IMR-90 (cell line): ENCODE measurements around the gene CSK. TPM values are rescaled to one million over a fixed set of nuclear protein-coding genes. Genes with fewer than 3 reads are reported as not detected.

Experiments
- ATAC-seq: fragments of 200-7000 bp; cut with Tn5 transposase; 2 replicates; pipeline ENCODE4 v1.9.1; 2020; ENCODE audit warnings: low read depth, mild to moderate bottlenecking, moderate library complexity
- BruUV-seq: library from RNA; stranded (reverse); fragments of 400-500 nt; replicated peaks from 2 replicates; lab custom pipeline; 2021; lab: Mats Ljungman, UMichigan
- CTCF ChIA-PET: fragments of 300-600 bp; formaldehyde crosslinking; extraction: SDS; loops from one replicate; lab custom pipeline; 2021; ENCODE audit warnings: antibody characterized with exemption; lab: Yijun Ruan, JAX
- POLR2A ChIA-PET: fragments of 300-600 bp; sonication (Branson Sonifier 250); formaldehyde crosslinking; loops from one replicate; lab custom pipeline; 2022; ENCODE audit warnings: antibody characterized with exemption; ENCODE audit not compliant: unreplicated experiment; lab: Charles Lee
- DNase-seq: peaks from one replicate; pipeline ENCODE4 v3.0.0; 2013
- H2AFZ ChIP-seq: replicated peaks from 2 replicates; pipeline ENCODE3; 2013; ENCODE audit warnings: low read length, mild to moderate bottlenecking; ENCODE audit not compliant: poor library complexity
- H2AK5ac ChIP-seq: 2 replicates; pipeline ENCODE4 v1.6.1; 2013; ENCODE audit warnings: low read depth, low read length, inconsistent platforms
- H2AK9ac ChIP-seq: replicated peaks from 2 replicates; pipeline ENCODE3; 2013; ENCODE audit warnings: mild to moderate bottlenecking, low read depth, low read length, moderate library complexity; ENCODE audit not compliant: poor library complexity
- H2BK120ac ChIP-seq: 2 replicates; pipeline ENCODE4 v1.6.1; 2013; ENCODE audit warnings: low read depth, low read length, inconsistent platforms
- H2BK15ac ChIP-seq: 3 replicates; pipeline ENCODE4 v1.6.1; 2013; ENCODE audit warnings: low read depth, low read length, inconsistent platforms
- H2BK20ac ChIP-seq: 2 replicates; pipeline ENCODE4 v1.6.1; 2013; ENCODE audit warnings: low read depth, mild to moderate bottlenecking, inconsistent platforms, low read length, moderate library complexity
- H2BK5ac ChIP-seq: 2 replicates; pipeline ENCODE4 v1.6.1; 2013; ENCODE audit warnings: mild to moderate bottlenecking, low read depth, low read length, inconsistent platforms; ENCODE audit not compliant: poor library complexity, severe bottlenecking
- H3K14ac ChIP-seq: replicated peaks from 2 replicates; pipeline ENCODE4 v1.6.1; 2013; ENCODE audit warnings: low read depth, low read length, inconsistent platforms
- H3K18ac ChIP-seq: 2 replicates; pipeline ENCODE4 v1.6.1; 2013; ENCODE audit warnings: low read depth, low read length, control low read depth
- H3K23ac ChIP-seq: 2 replicates; pipeline ENCODE4 v1.6.1; 2013; ENCODE audit warnings: low read depth, low read length, inconsistent platforms
- H3K27ac ChIP-seq: 2 replicates; pipeline ENCODE4 v1.5.1; 2013; ENCODE audit warnings: mild to moderate bottlenecking, control low read depth, low read length; ENCODE audit not compliant: insufficient read depth
- H3K27me3 ChIP-seq: 2 replicates; pipeline ENCODE4 v1.6.1; 2013; ENCODE audit warnings: low read length; ENCODE audit not compliant: control insufficient read depth, insufficient read depth
- H3K36me3 ChIP-seq: 2 replicates; pipeline ENCODE4 v1.6.1; 2013; ENCODE audit warnings: low read length, mixed read lengths; ENCODE audit not compliant: control insufficient read depth, insufficient read depth
- H3K4ac ChIP-seq: 2 replicates; pipeline ENCODE4 v1.6.1; 2013; ENCODE audit warnings: low read depth, low read length, inconsistent platforms
- H3K4me1 ChIP-seq: 2 replicates; pipeline ENCODE4 v1.6.1; 2013; ENCODE audit warnings: low read length, mixed read lengths; ENCODE audit not compliant: control insufficient read depth, insufficient read depth
- H3K4me2 ChIP-seq: 2 replicates; pipeline ENCODE4 v1.6.1; 2013; ENCODE audit warnings: low read depth, mild to moderate bottlenecking, control low read depth, low read length, moderate library complexity
- H3K4me3 ChIP-seq: 2 replicates; pipeline ENCODE4 v1.5.1; 2013; ENCODE audit warnings: low read depth, mild to moderate bottlenecking, control low read depth, low read length, moderate library complexity; ENCODE audit not compliant: insufficient read depth
- H3K56ac ChIP-seq: 2 replicates; pipeline ENCODE4 v1.6.1; 2013; ENCODE audit warnings: low read length, inconsistent platforms; ENCODE audit not compliant: insufficient read depth; ENCODE audit errors: extremely low read depth
- H3K79me1 ChIP-seq, 2 experiments: 2 replicates each; pipeline ENCODE4 v1.6.1; 2013; ENCODE audit warnings: low read length in 2 of 2, inconsistent platforms in 1 of 2, low read depth in 1 of 2
- H3K9ac ChIP-seq: 2 replicates; pipeline ENCODE4 v1.6.1; 2013; ENCODE audit warnings: low read depth, low read length, control low read depth
- H3K9me1 ChIP-seq: 2 replicates; pipeline ENCODE4 v1.6.1; 2013; ENCODE audit warnings: low read length, inconsistent platforms; ENCODE audit not compliant: insufficient read depth
- H3K9me3 ChIP-seq: 2 replicates; pipeline ENCODE4 v1.6.1; 2013; ENCODE audit warnings: low read length; ENCODE audit not compliant: control insufficient read depth, insufficient read depth
- H4K20me1 ChIP-seq: 2 replicates; pipeline ENCODE4 v1.6.1; 2013; ENCODE audit warnings: low read length, inconsistent platforms; ENCODE audit not compliant: insufficient read depth
- H4K5ac ChIP-seq: 2 replicates; pipeline ENCODE4 v1.6.1; 2013; ENCODE audit warnings: mild to moderate bottlenecking, low read depth, low read length, control low read depth
- H4K8ac ChIP-seq, 2 experiments: 2 replicates each; pipeline ENCODE4 v1.6.1; 2013; ENCODE audit warnings: low read depth in 2 of 2, low read length in 2 of 2, control low read depth in 1 of 2, inconsistent platforms in 1 of 2
- H4K91ac ChIP-seq: 2 replicates; pipeline ENCODE4 v1.6.1; 2013; ENCODE audit warnings: low read depth, low read length, inconsistent platforms; ENCODE audit not compliant: insufficient read depth
- BHLHE40 ChIP-seq: fragments of 150-350 bp; IDR thresholded peaks from 2 replicates; pipeline ENCODE4 v1.6.1; 2016; ENCODE audit warnings: mild to moderate bottlenecking, low read depth, low read length
- CEBPB ChIP-seq: IDR thresholded peaks from 2 replicates; pipeline ENCODE4 v1.6.1; 2012; ENCODE audit warnings: low read depth, low read length, improper control_type of control experiment
- CHD1 ChIP-seq: IDR thresholded peaks from 2 replicates; pipeline ENCODE4 v1.6.1; 2012; ENCODE audit warnings: low read depth, low read length, improper control_type of control experiment
- FOS ChIP-seq: fragments of 150-350 bp; IDR thresholded peaks from 2 replicates; pipeline ENCODE4 v1.6.1; 2016; ENCODE audit warnings: low read depth, low read length
- MAFK ChIP-seq: IDR thresholded peaks from 2 replicates; pipeline ENCODE4 v1.6.1; 2012; ENCODE audit warnings: low read depth, low read length, improper control_type of control experiment
- MAZ ChIP-seq: IDR thresholded peaks from 2 replicates; pipeline ENCODE4 v1.6.1; 2012; ENCODE audit warnings: low read depth, mild to moderate bottlenecking, low read length, improper control_type of control experiment, moderate library complexity, borderline replicate concordance
- MXI1 ChIP-seq: IDR thresholded peaks from 2 replicates; pipeline ENCODE4 v1.6.1; 2012; ENCODE audit warnings: low read depth, mild to moderate bottlenecking, low read length, moderate library complexity, borderline replicate concordance
- NFE2L2 ChIP-seq: fragments of 150-350 bp; IDR thresholded peaks from 2 replicates; pipeline ENCODE4 v1.6.1; 2016; ENCODE audit warnings: low read depth, mild to moderate bottlenecking, low read length
- POLR2A ChIP-seq: IDR thresholded peaks from 2 replicates; pipeline ENCODE4 v1.6.1; 2012; ENCODE audit warnings: mild to moderate bottlenecking, low read depth, low read length
- RAD21 ChIP-seq: IDR thresholded peaks from 2 replicates; pipeline ENCODE4 v1.6.1; 2012; ENCODE audit warnings: low read length, improper control_type of control experiment
- RCOR1 ChIP-seq: IDR thresholded peaks from 2 replicates; pipeline ENCODE4 v1.6.1; 2012; ENCODE audit warnings: mild to moderate bottlenecking, low read length, improper control_type of control experiment; ENCODE audit not compliant: insufficient replicate concordance
- RFX5 ChIP-seq: IDR thresholded peaks from 2 replicates; pipeline ENCODE4 v1.8.0; 2012; ENCODE audit warnings: low read depth, mild to moderate bottlenecking, low read length, moderate library complexity
- SMC3 ChIP-seq: fragments of 150-350 bp; IDR thresholded peaks from 2 replicates; pipeline ENCODE4 v1.6.1; 2016; ENCODE audit warnings: low read depth, mild to moderate bottlenecking, antibody characterized with exemption, low read length, moderate library complexity
- WGBS, 2 experiments: methylation state at CpG; one replicate each; pipeline versions ENCODE4 v1.1.5 to v1.1.7; 2013; ENCODE audit warnings: missing lambda C conversion rate in 2 of 2; ENCODE audit not compliant: insufficient read length in 1 of 2; ENCODE audit errors: extremely low coverage in 2 of 2; 5-methylcytosine and 5-hydroxymethylcytosine counted together
- dilution Hi-C: fragments of 300-500 bp; cut with HindIII; formaldehyde crosslinking; loops from one replicate; pipeline ENCODE4 v1.14.3; 2018; ENCODE audit warnings: low sequenced_read_pairs; ENCODE audit not compliant: unreplicated experiment
- in situ Hi-C: fragments of 300-500 bp; cut with MboI; formaldehyde crosslinking; loops from 3 replicates; pipeline ENCODE4 v1.14.3; 2019; ENCODE audit warnings: low sequenced_read_pairs, inconsistent platforms, mixed read lengths
- intact Hi-C: fragments of 100-400 bp; cut with micrococcal nuclease; formaldehyde crosslinking; loops from 2 replicates; pipeline ENCODE4 v1.10.0; 2022
- polyA plus RNA-seq, 3 experiments: library from polyadenylated mRNA; depleted of rRNA; stranded (reverse); fragments of >200 nt; gene quantifications; 2 replicates each; pipeline ENCODE4 v1.2.3, GENCODE V29; 2012; ENCODE audit warnings: low replicate concordance in 1 of 3
- total RNA-seq: library from RNA; depleted of rRNA; stranded (reverse); fragments of >200 nt; gene quantifications from 2 replicates; pipeline ENCODE4 v1.2.3, GENCODE V29; 2012
- TF ChIP-seq, protein P1 (sequence below): fragments of 150-350 bp; IDR thresholded peaks from 2 replicates; pipeline ENCODE4 v1.6.1; 2016; ENCODE audit warnings: low read depth, mild to moderate bottlenecking, low read length, moderate library complexity, borderline replicate concordance
- TF ChIP-seq, protein P2 (sequence below): fragments of 150-350 bp; IDR thresholded peaks from 2 replicates; pipeline ENCODE4 v1.6.1; 2017; ENCODE audit warnings: mild to moderate bottlenecking, antibody characterized with exemption, low read length, low read depth
- TF ChIP-seq, protein P3 (sequence below): conservative IDR thresholded peaks from 2 replicates; pipeline ENCODE4 v1.5.1; 2012; ENCODE audit warnings: mild to moderate bottlenecking, low read depth, low read length, improper control_type of control experiment

Gene CSK
- total and polyA plus RNA-seq, 2 of the 4 experiments (the other 2 are of a cell fraction) = 10.8 to 54.0 TPM

DNA sequence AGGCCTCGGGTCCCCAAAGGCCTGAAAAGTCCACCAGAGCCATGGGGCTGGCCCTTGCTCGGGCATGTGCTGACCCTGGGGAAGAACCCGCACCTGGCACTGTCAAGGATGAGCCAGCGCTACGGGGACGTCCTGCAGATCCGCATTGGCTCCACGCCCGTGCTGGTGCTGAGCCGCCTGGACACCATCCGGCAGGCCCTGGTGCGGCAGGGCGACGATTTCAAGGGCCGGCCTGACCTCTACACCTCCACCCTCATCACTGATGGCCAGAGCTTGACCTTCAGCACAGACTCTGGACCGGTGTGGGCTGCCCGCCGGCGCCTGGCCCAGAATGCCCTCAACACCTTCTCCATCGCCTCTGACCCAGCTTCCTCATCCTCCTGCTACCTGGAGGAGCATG, 32.0 kb upstream of the CSK start:
- in situ Hi-C loops (no loop called here), dilution Hi-C loops (no loop called here), intact Hi-C loops (loop anchor here (10.0 kb wide), 1 partner anchor 55 kb away; the partner anchor contains the start of gene EDC3)
- no peaks in the 10 kb centered on the region for H3K79me1 ChIP-seq
- H2AK5ac ChIP-seq = no peak overlapping the region
- H3K4me3 ChIP-seq = no peak overlapping the region
- H2AK9ac ChIP-seq = no peak overlapping the region
- H4K5ac ChIP-seq = no peak overlapping the region
- H4K8ac ChIP-seq = no peak overlapping the region
- no peaks in the 10 kb centered on the region for H4K20me1 ChIP-seq
- ChIA-PET POLR2A (no interaction called here), CTCF (interaction anchor here (0.6 kb wide), 1 partner anchor 41 kb away, joined by 9 read pairs; no protein-coding TSS in a partner anchor)
- DNase-seq (no peak), ATAC-seq (no peak)
- BruUV-seq = no TSS peak
- no peak overlapping the region for H2AFZ ChIP-seq
- H3K9me3 ChIP-seq = no peaks in the 10 kb centered on the region
- no peak overlapping the region for H3K4ac ChIP-seq
- H4K91ac ChIP-seq = no peak overlapping the region
- no peak overlapping the region for H2BK20ac ChIP-seq
- no peak overlapping the region for H2BK5ac ChIP-seq
- H3K4me2 ChIP-seq = no peak overlapping the region
- H3K14ac ChIP-seq = no peak overlapping the region
- no peaks in the 10 kb centered on the region for H3K36me3 ChIP-seq
- H3K18ac ChIP-seq = no peak overlapping the region
- TF ChIP-seq, protein P1, sequence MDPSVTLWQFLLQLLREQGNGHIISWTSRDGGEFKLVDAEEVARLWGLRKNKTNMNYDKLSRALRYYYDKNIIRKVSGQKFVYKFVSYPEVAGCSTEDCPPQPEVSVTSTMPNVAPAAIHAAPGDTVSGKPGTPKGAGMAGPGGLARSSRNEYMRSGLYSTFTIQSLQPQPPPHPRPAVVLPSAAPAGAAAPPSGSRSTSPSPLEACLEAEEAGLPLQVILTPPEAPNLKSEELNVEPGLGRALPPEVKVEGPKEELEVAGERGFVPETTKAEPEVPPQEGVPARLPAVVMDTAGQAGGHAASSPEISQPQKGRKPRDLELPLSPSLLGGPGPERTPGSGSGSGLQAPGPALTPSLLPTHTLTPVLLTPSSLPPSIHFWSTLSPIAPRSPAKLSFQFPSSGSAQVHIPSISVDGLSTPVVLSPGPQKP = no peak
- TF ChIP-seq NFE2L2 (no peak), CHD1 (no peak), RCOR1 (no peak), MXI1 (no peak), CEBPB (no peak), RAD21 (no peak), POLR2A (no peak), SMC3 (no peak), MAZ (no peak), RFX5 (no peak), BHLHE40 (no peak), FOS (no peak), MAFK (no peak)
- TF ChIP-seq, protein P2, sequence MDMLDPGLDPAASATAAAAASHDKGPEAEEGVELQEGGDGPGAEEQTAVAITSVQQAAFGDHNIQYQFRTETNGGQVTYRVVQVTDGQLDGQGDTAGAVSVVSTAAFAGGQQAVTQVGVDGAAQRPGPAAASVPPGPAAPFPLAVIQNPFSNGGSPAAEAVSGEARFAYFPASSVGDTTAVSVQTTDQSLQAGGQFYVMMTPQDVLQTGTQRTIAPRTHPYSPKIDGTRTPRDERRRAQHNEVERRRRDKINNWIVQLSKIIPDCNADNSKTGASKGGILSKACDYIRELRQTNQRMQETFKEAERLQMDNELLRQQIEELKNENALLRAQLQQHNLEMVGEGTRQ = no peak
- TF ChIP-seq, protein P3, sequence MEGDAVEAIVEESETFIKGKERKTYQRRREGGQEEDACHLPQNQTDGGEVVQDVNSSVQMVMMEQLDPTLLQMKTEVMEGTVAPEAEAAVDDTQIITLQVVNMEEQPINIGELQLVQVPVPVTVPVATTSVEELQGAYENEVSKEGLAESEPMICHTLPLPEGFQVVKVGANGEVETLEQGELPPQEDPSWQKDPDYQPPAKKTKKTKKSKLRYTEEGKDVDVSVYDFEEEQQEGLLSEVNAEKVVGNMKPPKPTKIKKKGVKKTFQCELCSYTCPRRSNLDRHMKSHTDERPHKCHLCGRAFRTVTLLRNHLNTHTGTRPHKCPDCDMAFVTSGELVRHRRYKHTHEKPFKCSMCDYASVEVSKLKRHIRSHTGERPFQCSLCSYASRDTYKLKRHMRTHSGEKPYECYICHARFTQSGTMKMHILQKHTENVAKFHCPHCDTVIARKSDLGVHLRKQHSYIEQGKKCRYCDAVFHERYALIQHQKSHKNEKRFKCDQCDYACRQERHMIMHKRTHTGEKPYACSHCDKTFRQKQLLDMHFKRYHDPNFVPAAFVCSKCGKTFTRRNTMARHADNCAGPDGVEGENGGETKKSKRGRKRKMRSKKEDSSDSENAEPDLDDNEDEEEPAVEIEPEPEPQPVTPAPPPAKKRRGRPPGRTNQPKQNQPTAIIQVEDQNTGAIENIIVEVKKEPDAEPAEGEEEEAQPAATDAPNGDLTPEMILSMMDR = no peak
- H3K56ac ChIP-seq = no peak overlapping the region
- no peak overlapping the region for H2BK15ac ChIP-seq
- H3K9me1 ChIP-seq = no peaks in the 10 kb centered on the region; the same call in 1 of the 2 replicates
- H3K9ac ChIP-seq = no peak overlapping the region
- H3K27ac ChIP-seq = no peak overlapping the region
- H3K23ac ChIP-seq = no peak overlapping the region
- no peaks in the 10 kb centered on the region for H3K4me1 ChIP-seq
- H2BK120ac ChIP-seq = no peak overlapping the region
- peaks cover 36% of the 10 kb centered on the region for H3K27me3 ChIP-seq
- 55% methylated on average over 4 of the region's 20 CpGs; no CpG with 5 or more reads in 1 of the 2 experiments for WGBS, 2 experiments
